ENCODE data around the gene SMAD3. TPM values are rescaled to one million over a fixed set of nuclear protein-coding genes. Genes with fewer than 3 reads are reported as not detected.
A peak's percentile ranks its signal among the peaks of the same experiment; 100 is the strongest.

SMAD3 gene
- total and polyA plus RNA-seq, 2 of the 4 experiments (the other 2 are of a cell fraction), result 71.0 to 177 TPM

DNA sequence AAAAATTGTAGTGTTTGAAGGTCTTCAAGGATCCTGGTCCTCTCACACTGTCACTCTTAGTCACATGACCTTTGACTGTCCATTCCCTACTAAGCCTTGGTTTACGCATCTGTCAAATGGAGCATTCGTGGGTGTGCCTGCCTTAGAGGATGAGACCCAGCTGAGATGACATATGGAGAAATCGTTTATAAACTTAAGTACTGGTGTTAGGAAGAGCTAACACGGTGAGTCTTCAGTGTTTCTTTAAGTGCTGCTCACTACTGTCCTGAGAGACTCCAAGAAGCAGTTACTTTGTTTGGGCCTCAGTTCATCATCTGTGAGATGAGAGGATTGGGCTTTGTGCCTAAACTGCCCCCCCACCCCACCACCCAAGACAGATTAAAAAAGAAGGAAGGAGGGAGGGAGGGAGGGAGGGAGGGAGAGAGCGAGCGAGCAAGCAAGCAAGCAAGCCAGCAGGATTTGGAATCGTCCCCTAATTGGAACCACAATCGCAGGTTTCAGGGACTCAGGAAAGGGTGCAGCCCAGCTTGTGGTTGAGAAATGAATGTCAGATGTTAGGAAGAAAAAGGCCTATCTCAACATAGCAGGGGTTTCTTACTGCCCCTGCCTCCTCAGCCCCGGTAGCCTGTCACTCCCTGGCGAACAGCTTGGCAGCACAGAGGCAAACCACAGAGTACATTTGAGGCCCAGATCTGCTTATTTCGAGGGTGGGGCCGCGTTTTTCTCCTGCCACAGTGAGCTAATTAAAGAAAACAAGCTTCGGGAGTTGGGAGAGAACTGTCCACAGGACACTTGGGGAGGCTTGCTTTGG lies 32.7 kb downstream of the SMAD3 start:
- Histone ChIP-seq H4K20me1 (ENCODE audit: insufficient read depth, low read length) (peaks cover 94% of the 10 kb centered on the region), H3K4me3 (ENCODE audit: insufficient read depth, low read depth, low read length) (no peak overlapping the region), H3K79me1 (ENCODE audit: low read depth in 1 of 2, low read length in 2 of 2) (peaks cover 15 to 93% of the 10 kb centered on the region in 2 experiments; a peak in 3 of 4 replicates), H3K9me3 (ENCODE audit: control insufficient read depth, insufficient read depth, low read length) (no peaks in the 10 kb centered on the region), H2AK9ac (replicated peaks; ENCODE audit: low read depth, low read length, poor library complexity) (no peak overlapping the region), H3K4ac (ENCODE audit: low read depth, low read length) (peak overlapping the region; percentile 87), H3K56ac (ENCODE audit: extremely low read depth, insufficient read depth, low read length) (no peak overlapping the region), H3K23ac (ENCODE audit: low read depth, low read length) (peak overlapping the region; percentile 89), H4K5ac (ENCODE audit: low read depth, low read length) (peak overlapping the region; percentile 55; the same call in 1 of the 2 replicates), H2BK15ac (ENCODE audit: low read depth, low read length) (peak overlapping the region; percentile 35; the same call in 1 of the 3 replicates), H2BK120ac (ENCODE audit: low read depth, low read length) (peak overlapping the region; percentile 75), H3K4me2 (ENCODE audit: low read depth, low read length) (peak overlapping the region; percentile 59), H4K91ac (ENCODE audit: insufficient read depth, low read depth, low read length) (peak overlapping the region; percentile 56), H2BK20ac (ENCODE audit: low read depth, low read length) (peak overlapping the region; percentile 75), H2AK5ac (ENCODE audit: low read depth, low read length) (peak overlapping the region; percentile 96), H4K8ac (ENCODE audit: low read depth in 2 of 2, low read length in 2 of 2) (peak overlapping the region; percentile 35 to 82; a peak in 2 of 4 replicates), H3K9me1 (ENCODE audit: insufficient read depth, low read length) (peaks cover 70% of the 10 kb centered on the region), H2BK5ac (ENCODE audit: low read depth, low read length, poor library complexity, severe bottlenecking) (peak overlapping the region; percentile 43), H3K18ac (ENCODE audit: low read depth, low read length) (peak overlapping the region; percentile 83; the same call in 1 of the 2 replicates), H3K4me1 (ENCODE audit: control insufficient read depth, insufficient read depth, low read length) (peaks cover 56% of the 10 kb centered on the region), H3K36me3 (ENCODE audit: control insufficient read depth, insufficient read depth, low read length) (peaks cover 48% of the 10 kb centered on the region), H3K27ac (ENCODE audit: insufficient read depth, low read length) (peak overlapping the region; percentile 32), H3K14ac (replicated peaks; ENCODE audit: low read depth, low read length) (peak overlapping the region; percentile 82), H3K9ac (ENCODE audit: low read depth, low read length) (peak overlapping the region; percentile 36; the same call in 1 of the 2 replicates), H3K27me3 (ENCODE audit: control insufficient read depth, insufficient read depth, low read length) (no peaks in the 10 kb centered on the region), H2AFZ (replicated peaks; ENCODE audit: low read length, poor library complexity) (no peak overlapping the region)
- ATAC-seq (ENCODE audit: low read depth), result peak; percentile 13
- dilution Hi-C loops (cut with HindIII; ENCODE audit: low sequenced_read_pairs, unreplicated experiment) (no loop called here), in situ Hi-C loops (cut with MboI; ENCODE audit: low sequenced_read_pairs) (no loop called here), intact Hi-C loops (cut with micrococcal nuclease) (no loop called here)
- DNase-seq, result peak; percentile 52
- WGBS, 2 experiments (ENCODE audit: extremely low coverage in 2 of 2, insufficient read length in 1 of 2), result no CpG with 5 or more reads among the region's 14 CpGs
- TF ChIP-seq USF2 (IDR thresholded peaks at IDR 0.05; ENCODE audit: low read depth, low read length) (peak; percentile 58), MAZ (IDR thresholded peaks at IDR 0.05; ENCODE audit: borderline replicate concordance, low read depth, low read length) (0 out of 2 replicates have a peak, but pooled peaks have one; percentile 3), BHLHE40 (IDR thresholded peaks at IDR 0.05; ENCODE audit: low read depth, low read length) (no peak), POLR2A (IDR thresholded peaks at IDR 0.05; ENCODE audit: low read depth, low read length) (no peak)
- TF ChIP-seq, protein P1, sequence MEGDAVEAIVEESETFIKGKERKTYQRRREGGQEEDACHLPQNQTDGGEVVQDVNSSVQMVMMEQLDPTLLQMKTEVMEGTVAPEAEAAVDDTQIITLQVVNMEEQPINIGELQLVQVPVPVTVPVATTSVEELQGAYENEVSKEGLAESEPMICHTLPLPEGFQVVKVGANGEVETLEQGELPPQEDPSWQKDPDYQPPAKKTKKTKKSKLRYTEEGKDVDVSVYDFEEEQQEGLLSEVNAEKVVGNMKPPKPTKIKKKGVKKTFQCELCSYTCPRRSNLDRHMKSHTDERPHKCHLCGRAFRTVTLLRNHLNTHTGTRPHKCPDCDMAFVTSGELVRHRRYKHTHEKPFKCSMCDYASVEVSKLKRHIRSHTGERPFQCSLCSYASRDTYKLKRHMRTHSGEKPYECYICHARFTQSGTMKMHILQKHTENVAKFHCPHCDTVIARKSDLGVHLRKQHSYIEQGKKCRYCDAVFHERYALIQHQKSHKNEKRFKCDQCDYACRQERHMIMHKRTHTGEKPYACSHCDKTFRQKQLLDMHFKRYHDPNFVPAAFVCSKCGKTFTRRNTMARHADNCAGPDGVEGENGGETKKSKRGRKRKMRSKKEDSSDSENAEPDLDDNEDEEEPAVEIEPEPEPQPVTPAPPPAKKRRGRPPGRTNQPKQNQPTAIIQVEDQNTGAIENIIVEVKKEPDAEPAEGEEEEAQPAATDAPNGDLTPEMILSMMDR (conservative IDR thresholded peaks at IDR 0.05; ENCODE audit: low read depth, low read length), result no peak
- TF ChIP-seq, protein P2, sequence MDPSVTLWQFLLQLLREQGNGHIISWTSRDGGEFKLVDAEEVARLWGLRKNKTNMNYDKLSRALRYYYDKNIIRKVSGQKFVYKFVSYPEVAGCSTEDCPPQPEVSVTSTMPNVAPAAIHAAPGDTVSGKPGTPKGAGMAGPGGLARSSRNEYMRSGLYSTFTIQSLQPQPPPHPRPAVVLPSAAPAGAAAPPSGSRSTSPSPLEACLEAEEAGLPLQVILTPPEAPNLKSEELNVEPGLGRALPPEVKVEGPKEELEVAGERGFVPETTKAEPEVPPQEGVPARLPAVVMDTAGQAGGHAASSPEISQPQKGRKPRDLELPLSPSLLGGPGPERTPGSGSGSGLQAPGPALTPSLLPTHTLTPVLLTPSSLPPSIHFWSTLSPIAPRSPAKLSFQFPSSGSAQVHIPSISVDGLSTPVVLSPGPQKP (IDR thresholded peaks at IDR 0.05; ENCODE audit: borderline replicate concordance, low read depth, low read length), result no peak
- ChIA-PET POLR2A (ENCODE audit: unreplicated experiment) (no interaction called here), CTCF (no interaction called here)
- BruUV-seq (replicated peaks), result no TSS peak
